Left ventricle myocardium superior (tissue), 1 donor: ENCODE measurements around the gene HSD17B14. TPM values are rescaled to one million over a fixed set of nuclear protein-coding genes. Genes with fewer than 3 reads are reported as not detected.

ENCODE experiments used
- ATAC-seq: fragments of 200-7000 bp; cut with Tn5 transposase; one replicate; pipeline ENCODE4 v1.9.1; 2020; ENCODE audit warnings: mild to moderate bottlenecking, moderate library complexity
- DNase-seq: peaks from one replicate; pipeline ENCODE4 v3.0.0-alpha.2; 2020
- intact Hi-C: fragments of 100-400 bp; cut with micrococcal nuclease; formaldehyde crosslinking; loops from one replicate; pipeline ENCODE4 v1.11.0; 2022
- total RNA-seq: library from RNA; stranded (reverse); fragmentation: NEBNext Ultra II Directional; extraction: Animal tissue kit (Norgen Biotek cat#: 25700); gene quantifications from one replicate; pipeline ENCODE4 v1.2.1, GENCODE V29; 2021
- donor health status: DM: no; HTN: yes; CAD: no; lungs with severe emphysema.

HSD17B14 gene
- total RNA-seq, 1 donor from 2014 or later = 1.2 TPM

GRCh38 chr19:48837051-48837524, 797 bp upstream of the HSD17B14 start:
- DNase-seq (peak; percentile 87), ATAC-seq (peak; percentile 91)
- intact Hi-C loops = no loop called here

GRCh38 chr19:48835734-48836088, 580 bp downstream of the HSD17B14 start:
- ATAC-seq (peak; percentile 94), DNase-seq (peak; percentile 96)
- intact Hi-C loops = loop anchor here (2.0 kb wide), 1 partner anchor 41 kb away; no protein-coding TSS in a partner anchor

GRCh38 chr19:48833977-48834376, 2.3 kb downstream of the HSD17B14 start:
- ATAC-seq (no peak), DNase-seq (no peak)
- intact Hi-C loops = loop anchor here (2.0 kb wide), 1 partner anchor 39 kb away; no protein-coding TSS in a partner anchor

- intact Hi-C loops = no loop called here
- DNase-seq = no peak
- ATAC-seq = no peak
Observed at GRCh38 chr19:48833049-48833448, 3.2 kb downstream of the HSD17B14 start.

GRCh38 chr19:48830965-48831364, 5.3 kb downstream of the HSD17B14 start:
- intact Hi-C loops = no loop called here
- no peak for DNase-seq
- no peak for ATAC-seq

GRCh38 chr19:48830088-48830487, 6.2 kb downstream of the HSD17B14 start:
- intact Hi-C loops = no loop called here
- no peak for DNase-seq
- ATAC-seq = no peak

GRCh38 chr19:48826606-48827020, 9.7 kb downstream of the HSD17B14 start:
- intact Hi-C loops = no loop called here
- no peak for ATAC-seq
- no peak for DNase-seq

- intact Hi-C loops = no loop called here
- ATAC-seq (no peak), DNase-seq (no peak)
Observed at GRCh38 chr19:48822514-48822913, 13.8 kb downstream of the HSD17B14 start.

DNA sequence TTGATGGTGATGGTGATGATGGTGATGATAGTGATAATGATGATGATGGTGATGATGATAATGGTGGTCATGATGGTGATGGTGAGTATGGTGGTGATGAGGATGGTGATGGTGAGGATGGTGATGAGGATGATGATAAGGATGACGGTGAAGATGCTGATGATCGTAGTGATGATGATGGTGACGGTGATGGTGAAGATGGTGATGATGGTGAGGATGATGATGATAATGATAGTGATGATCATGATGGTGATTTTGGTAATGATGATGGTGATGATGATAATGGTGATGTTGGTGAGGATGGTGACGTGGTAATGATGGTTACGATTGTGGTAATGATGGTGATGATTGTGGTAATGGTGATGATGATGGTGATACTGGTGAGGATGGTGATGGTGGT, 14.7 kb downstream of the HSD17B14 start:
- ATAC-seq (no peak), DNase-seq (no peak)
- intact Hi-C loops = no loop called here

- peak; percentile 91 for DNase-seq
- ATAC-seq = peak; percentile 93
- intact Hi-C loops = no loop called here
Observed at GRCh38 chr19:48819366-48819816, 16.9 kb downstream of the HSD17B14 start.

GRCh38 chr19:48818234-48818820, 18.0 kb downstream of the HSD17B14 start:
- DNase-seq (no peak), ATAC-seq (no peak)
- intact Hi-C loops = no loop called here

DNA sequence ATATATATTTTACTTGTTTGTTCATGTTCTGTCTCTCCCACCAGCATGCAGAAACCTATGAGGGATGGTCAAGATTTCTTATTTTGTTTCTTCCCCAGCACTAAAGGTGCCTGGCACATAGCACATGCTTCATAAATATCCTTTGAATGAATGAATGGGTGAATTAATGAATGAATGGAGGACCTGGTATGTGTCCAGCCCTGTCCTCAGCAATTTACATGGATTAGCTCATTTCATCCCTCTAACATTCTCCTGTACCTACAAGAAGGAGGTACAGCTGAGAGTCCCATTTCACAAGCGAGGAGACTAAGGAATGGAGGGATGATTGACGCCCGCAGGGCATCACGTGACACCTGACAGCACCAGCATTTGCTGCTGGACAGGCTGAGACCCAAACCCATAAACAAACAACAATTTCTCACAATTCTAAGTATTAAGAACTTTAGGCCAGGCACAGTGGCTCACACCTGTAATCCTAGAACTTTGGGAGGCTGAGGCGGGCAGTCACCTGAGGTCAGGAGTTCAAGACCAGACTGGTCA, 18.6 kb downstream of the HSD17B14 start:
- intact Hi-C loops = no loop called here
- DNase-seq (no peak), ATAC-seq (no peak)

DNA sequence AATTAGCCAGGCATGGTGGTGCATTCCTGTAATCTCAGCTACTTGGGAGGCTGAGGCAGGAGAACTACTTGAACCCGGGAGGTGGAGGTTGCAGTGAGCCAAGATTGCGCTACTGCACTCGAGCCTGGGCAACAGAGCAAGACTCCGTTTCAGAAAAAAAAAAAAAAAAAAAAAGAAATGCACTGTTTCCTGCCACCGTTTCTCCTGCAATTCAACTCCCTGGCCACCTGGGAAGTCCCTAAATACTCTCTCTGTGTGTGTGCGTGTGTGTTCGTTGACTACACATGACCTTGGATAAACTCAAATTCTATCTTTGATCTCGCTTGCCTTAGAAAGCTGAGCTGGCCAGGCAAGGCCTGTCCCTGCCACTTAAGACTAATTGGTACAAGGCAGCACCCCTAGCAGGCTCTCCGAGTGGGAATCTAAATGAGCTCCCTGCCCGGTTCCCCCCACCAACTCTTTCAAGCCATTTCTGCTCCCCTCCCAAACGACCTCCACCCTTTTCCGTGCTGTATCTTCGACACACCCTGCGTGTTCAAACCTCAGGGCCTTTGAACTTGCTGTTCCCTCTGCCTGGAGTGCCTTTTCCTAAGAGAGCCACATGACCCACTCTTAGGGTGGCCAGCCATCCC, 20.3 kb downstream of the HSD17B14 start:
- ATAC-seq (peak; percentile 7), DNase-seq (peak; percentile 54)
- intact Hi-C loops = no loop called here

GRCh38 chr19:48814895-48815294, 21.4 kb downstream of the HSD17B14 start:
- DNase-seq = no peak
- no peak for ATAC-seq
- intact Hi-C loops = no loop called here

GRCh38 chr19:48813123-48813913, 23.0 kb downstream of the HSD17B14 start:
- DNase-seq (no peak), ATAC-seq (no peak)
- intact Hi-C loops = no loop called here

- DNase-seq = peak; percentile 96
- intact Hi-C loops = no loop called here
- ATAC-seq = peak; percentile 92
Observed at GRCh38 chr19:48812094-48812929, 24.0 kb downstream of the HSD17B14 start.

GRCh38 chr19:48810151-48810550, 26.1 kb downstream of the HSD17B14 start:
- ATAC-seq (no peak), DNase-seq (no peak)
- intact Hi-C loops = no loop called here

DNA sequence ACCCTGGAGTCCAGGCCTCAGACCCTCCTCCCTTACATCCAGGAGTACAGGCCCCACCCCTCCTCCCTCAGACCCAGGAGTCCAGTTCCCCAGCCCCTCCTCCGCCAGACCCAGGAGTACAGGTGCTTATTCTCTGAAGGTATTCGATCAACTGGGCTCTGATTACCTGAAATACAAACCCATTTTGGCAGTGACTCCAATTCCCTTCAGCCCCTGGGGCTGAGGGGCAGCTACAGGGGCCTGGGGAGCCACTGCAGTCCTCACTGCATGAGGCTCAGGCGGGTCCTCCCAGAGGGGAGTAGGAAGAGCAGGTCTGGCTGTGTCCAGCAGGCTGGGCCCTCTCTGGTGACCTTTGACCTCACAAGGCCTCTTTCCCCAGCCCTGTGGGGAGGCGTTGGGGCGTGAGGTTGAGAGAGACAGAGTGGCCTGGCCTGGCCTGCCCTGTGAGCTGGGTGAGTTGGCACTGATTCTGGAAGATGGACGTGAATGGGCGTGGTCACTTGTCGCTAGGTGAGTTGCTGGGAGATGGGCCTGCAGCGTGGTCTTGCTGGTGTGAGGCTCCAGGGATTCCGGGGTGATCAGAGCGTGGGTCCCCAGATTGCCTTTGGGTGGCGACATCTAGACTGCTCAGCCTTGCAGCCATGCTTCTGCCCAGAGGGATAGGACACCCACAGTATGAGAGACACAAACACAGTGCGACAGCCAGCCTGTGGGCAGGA, 28.5 kb downstream of the HSD17B14 start:
- ATAC-seq = no peak
- intact Hi-C loops = no loop called here
- DNase-seq = no peak
